H9 (cell line): ENCODE data around the gene HYAL1. TPM values are rescaled to one million over a fixed set of nuclear protein-coding genes. Genes with fewer than 3 reads are reported as not detected.
A peak's percentile ranks its signal among the peaks of the same experiment; 100 is the strongest.

Source experiments
- DNase-seq: peaks from one replicate; pipeline ENCODE4 v3.0.0-alpha.2; 2017
- H2AFZ ChIP-seq: one replicate; pipeline ENCODE4 v1.6.1; 2013; ENCODE audit warnings: mild to moderate bottlenecking, low read length, control low read depth, moderate library complexity
- H2AK5ac ChIP-seq: 2 replicates; pipeline ENCODE4 v1.6.1; 2013; ENCODE audit warnings: low read length, control low read depth, mixed read lengths; ENCODE audit not compliant: insufficient read length
- H2BK120ac ChIP-seq: one replicate; pipeline ENCODE4 v1.6.1; 2013; ENCODE audit warnings: low read depth, mild to moderate bottlenecking, low read length, control low read depth, inconsistent platforms; ENCODE audit not compliant: poor library complexity, severe bottlenecking
- H2BK12ac ChIP-seq: 2 replicates; pipeline ENCODE4 v1.6.1; 2013; ENCODE audit warnings: low read length, control low read depth, mixed read lengths, low read depth; ENCODE audit not compliant: insufficient read length
- H2BK15ac ChIP-seq: 2 replicates; pipeline ENCODE4 v1.6.1; 2013; ENCODE audit warnings: low read depth, low read length, control low read depth
- H2BK20ac ChIP-seq: one replicate; pipeline ENCODE4 v1.6.1; 2013; ENCODE audit warnings: low read depth, mild to moderate bottlenecking, low read length, control low read depth, inconsistent platforms; ENCODE audit not compliant: poor library complexity, severe bottlenecking
- H2BK5ac ChIP-seq: 2 replicates; pipeline ENCODE4 v1.6.1; 2013; ENCODE audit warnings: low read length, control low read depth, mixed read lengths; ENCODE audit not compliant: insufficient read length
- H3K14ac ChIP-seq: 2 replicates; pipeline ENCODE4 v1.6.1; 2013; ENCODE audit warnings: low read length, control low read depth; ENCODE audit not compliant: insufficient read depth
- H3K18ac ChIP-seq: 2 replicates; pipeline ENCODE4 v1.6.1; 2013; ENCODE audit warnings: low read depth, mild to moderate bottlenecking, mixed read lengths, low read length, control low read depth; ENCODE audit not compliant: insufficient read length
- H3K23ac ChIP-seq: 2 replicates; pipeline ENCODE4 v1.6.1; 2013; ENCODE audit warnings: low read length, control low read depth, mixed read lengths, low read depth; ENCODE audit not compliant: insufficient read length
- H3K23me2 ChIP-seq: 2 replicates; pipeline ENCODE4 v1.6.1; 2013; ENCODE audit warnings: low read depth, mild to moderate bottlenecking, mixed read lengths, low read length, control low read depth; ENCODE audit not compliant: insufficient read length, poor library complexity, severe bottlenecking
- H3K27ac ChIP-seq: 2 replicates; pipeline ENCODE4 v1.5.1; 2013; ENCODE audit warnings: low read length, control low read depth, mixed read lengths, low read depth; ENCODE audit not compliant: insufficient read length
- H3K27me3 ChIP-seq: 2 replicates; pipeline ENCODE4 v1.6.1; 2013; ENCODE audit warnings: low read length, control low read depth, inconsistent platforms; ENCODE audit not compliant: insufficient read depth
- H3K4ac ChIP-seq: 2 replicates; pipeline ENCODE4 v1.6.1; 2013; ENCODE audit warnings: low read depth, mild to moderate bottlenecking, control low read depth, inconsistent platforms, low read length, moderate library complexity
- H3K4me1 ChIP-seq: 2 replicates; pipeline ENCODE4 v1.6.1; 2013; ENCODE audit warnings: low read length, control low read depth, inconsistent platforms; ENCODE audit not compliant: insufficient read depth
- H3K4me2 ChIP-seq: 2 replicates; pipeline ENCODE4 v1.6.1; 2013; ENCODE audit warnings: low read length, control low read depth, mixed read lengths; ENCODE audit not compliant: insufficient read length, insufficient read depth
- H3K56ac ChIP-seq: 2 replicates; pipeline ENCODE4 v1.6.1; 2013; ENCODE audit warnings: low read depth, mild to moderate bottlenecking, mixed read lengths, low read length, control low read depth; ENCODE audit not compliant: insufficient read length
- H3K79me1 ChIP-seq: 2 replicates; pipeline ENCODE4 v1.6.1; 2013; ENCODE audit warnings: low read depth, mild to moderate bottlenecking, moderate library complexity, low read length, control low read depth, inconsistent platforms; ENCODE audit not compliant: insufficient read depth, poor library complexity, severe bottlenecking
- H3K79me2 ChIP-seq: 2 replicates; pipeline ENCODE4 v1.6.1; 2013; ENCODE audit warnings: low read length, control low read depth, inconsistent platforms; ENCODE audit not compliant: insufficient read depth
- H3K9ac ChIP-seq: 2 replicates; pipeline ENCODE4 v1.6.1; 2013; ENCODE audit warnings: low read length, control low read depth, mixed read lengths; ENCODE audit not compliant: insufficient read length; ENCODE audit errors: extremely low read depth
- H3K9me3 ChIP-seq: one replicate; pipeline ENCODE4 v1.6.1; 2013; ENCODE audit warnings: low read depth, low read length, inconsistent platforms; ENCODE audit not compliant: control insufficient read depth
- H3T11ph ChIP-seq: one replicate; pipeline ENCODE4 v1.6.1; 2013; ENCODE audit warnings: mild to moderate bottlenecking, low read length, control low read depth, inconsistent platforms
- H4K20me1 ChIP-seq: one replicate; pipeline ENCODE4 v1.6.1; 2013; ENCODE audit not compliant: control insufficient read depth, insufficient read length, insufficient read depth
- H4K5ac ChIP-seq: 2 replicates; pipeline ENCODE4 v1.6.1; 2013; ENCODE audit warnings: low read depth, mild to moderate bottlenecking, mixed read lengths, low read length, control low read depth; ENCODE audit not compliant: insufficient read length
- H4K8ac ChIP-seq: replicated peaks from 2 replicates; pipeline ENCODE4 v1.6.1; 2013; ENCODE audit warnings: low read length, control low read depth, mixed read lengths, low read depth; ENCODE audit not compliant: insufficient read length
- H4K91ac ChIP-seq: 2 replicates; pipeline ENCODE4 v1.6.1; 2013; ENCODE audit warnings: low read depth, mild to moderate bottlenecking, moderate library complexity, mixed read lengths, low read length, control low read depth; ENCODE audit not compliant: insufficient read length
- H3K27ac Mint-ChIP-seq, 3 experiments: 2 replicates in 2 of 3; 3 replicates in 1 of 3; pipeline ENCODE4 v1.8.0; 2020 to 2021; ENCODE audit warnings: mixed read lengths in 3 of 3, mild to moderate bottlenecking in 1 of 3, moderate library complexity in 1 of 3
- H3K27me3 Mint-ChIP-seq: 2 replicates; pipeline ENCODE4 v1.8.0; 2021; ENCODE audit warnings: low read depth, mild to moderate bottlenecking, moderate library complexity, mixed read lengths
- H3K36me3 Mint-ChIP-seq, 3 experiments: 2 replicates in 2 of 3; 3 replicates in 1 of 3; pipeline ENCODE4 v1.8.0; 2020 to 2021; ENCODE audit warnings: low read depth in 3 of 3, mixed read lengths in 3 of 3; ENCODE audit not compliant: insufficient read depth in 1 of 3
- H3K4me1 Mint-ChIP-seq, 2 experiments: 2 replicates each; pipeline ENCODE4 v1.8.0; 2020; ENCODE audit warnings: mixed read lengths in 2 of 2
- H3K4me3 Mint-ChIP-seq, 2 experiments: 2 replicates in 1 of 2; 3 replicates in 1 of 2; pipeline ENCODE4 v1.8.0; 2020 to 2021; ENCODE audit warnings: mild to moderate bottlenecking in 2 of 2, mixed read lengths in 2 of 2, moderate library complexity in 1 of 2
- H3K9me3 Mint-ChIP-seq, 2 experiments: 2 replicates in 1 of 2; 3 replicates in 1 of 2; pipeline ENCODE4 v1.8.0; 2020; ENCODE audit warnings: mild to moderate bottlenecking in 2 of 2, mixed read lengths in 2 of 2, moderate library complexity in 1 of 2
- CTCF ChIP-seq: fragments of 200-600 bp; sonication (generic); conservative IDR thresholded peaks from 3 replicates; pipeline ENCODE4 v1.8.0; 2021; ENCODE audit warnings: antibody characterized with exemption, mild to moderate bottlenecking
- WGBS: extraction: QIAGEN DNeasy Blood & Tissue Kit; methylation state at CpG from one replicate; pipeline ENCODE4 v1.1.7; 2013; ENCODE audit warnings: missing lambda C conversion rate, low lambda C conversion rate, mixed read lengths; ENCODE audit not compliant: insufficient read length; ENCODE audit errors: extremely low coverage; 5-methylcytosine and 5-hydroxymethylcytosine counted together
- total RNA-seq: library from RNA; stranded (reverse); gene quantifications from 2 replicates; pipeline ENCODE4 v1.2.1, GENCODE V29; 2021

Gene HYAL1
- total RNA-seq, 1 experiment from 2014 or later, result 2.0 TPM

DNA sequence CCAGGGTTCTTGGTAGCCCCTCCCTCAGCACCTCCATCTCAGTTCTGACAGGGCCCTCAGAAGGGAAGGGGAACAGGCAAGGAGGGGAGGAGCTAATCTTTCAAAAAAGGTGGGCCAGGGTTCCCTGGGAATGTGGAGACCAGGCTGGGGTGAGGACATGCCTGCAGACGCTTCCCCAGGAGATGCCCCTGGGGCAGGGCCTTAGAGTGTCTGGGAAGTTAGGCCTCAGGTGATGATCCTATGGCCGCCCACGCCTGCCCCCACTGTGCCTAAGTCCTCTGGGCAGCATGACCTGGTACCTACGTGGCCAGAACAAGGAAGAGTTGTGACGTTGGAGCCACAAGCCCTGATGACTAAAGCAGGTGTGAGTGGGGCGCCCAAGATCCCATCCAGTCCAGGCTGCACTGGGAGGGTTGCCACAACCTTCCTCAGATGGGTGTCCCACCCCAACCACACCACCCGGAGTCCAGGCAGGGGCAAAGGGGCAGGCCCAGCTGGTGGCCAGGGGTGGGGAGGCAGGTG is 38.3 kb downstream of the HYAL1 start:
- H4K20me1 ChIP-seq, result no peaks in the 10 kb centered on the region
- H2BK15ac ChIP-seq, result no peak overlapping the region
- Mint-ChIP-seq H3K4me3 (peak overlapping the region; percentile 24 to 61; a peak in 4 of 5 replicates), H3K4me1 (peaks cover 48 to 71% of the 10 kb centered on the region in 2 experiments), H3K27ac (peak overlapping the region; percentile 93 to 97 (median 97); a peak in 6 of 7 replicates), H3K27me3 (peaks cover 3% of the 10 kb centered on the region; the same call in 1 of the 2 replicates), H3K36me3 (no peaks in the 10 kb centered on the region), H3K9me3 (no peaks in the 10 kb centered on the region)
- no peak overlapping the region for H2BK5ac ChIP-seq
- no peak for TF ChIP-seq CTCF
- no peaks in the 10 kb centered on the region for H3K23me2 ChIP-seq
- no peak overlapping the region for H4K8ac ChIP-seq
- peaks cover 5% of the 10 kb centered on the region; the same call in 1 of the 2 replicates for H3K4me1 ChIP-seq
- H3K18ac ChIP-seq, result peak overlapping the region; percentile 55
- no peak overlapping the region for H2AK5ac ChIP-seq
- no peak overlapping the region for H2BK20ac ChIP-seq
- no peak overlapping the region for H2BK120ac ChIP-seq
- H2BK12ac ChIP-seq, result peak overlapping the region; percentile 55
- no peak for DNase-seq
- no peak overlapping the region for H3K27ac ChIP-seq
- no peaks in the 10 kb centered on the region for H3K27me3 ChIP-seq
- H2AFZ ChIP-seq, result no peak overlapping the region
- no peak overlapping the region; the same call in 1 of the 2 replicates for H3K4ac ChIP-seq
- WGBS, result no CpG with 5 or more reads among the region's 7 CpGs
- H3K79me1 ChIP-seq, result no peaks in the 10 kb centered on the region
- H4K91ac ChIP-seq, result no peak overlapping the region
- no peak overlapping the region for H3K4me2 ChIP-seq
- no peak overlapping the region for H3K56ac ChIP-seq
- peak overlapping the region; percentile 55 for H3K14ac ChIP-seq
- no peak overlapping the region for H3K23ac ChIP-seq
- no peak overlapping the region for H3T11ph ChIP-seq
- H4K5ac ChIP-seq, result no peak overlapping the region
- H3K79me2 ChIP-seq, result no peaks in the 10 kb centered on the region
- H3K9ac ChIP-seq, result no peak overlapping the region
- H3K9me3 ChIP-seq, result no peaks in the 10 kb centered on the region
